22Rv1 (cell line): ENCODE measurements around the gene DLEC1.

ENCODE experiments used
- H3K27ac ChIP-seq: fragments of 450-650 bp; 2 replicates; pipeline ENCODE4 v1.5.1; 2017
- ZFX ChIP-seq: fragments of 450-650 bp; IDR thresholded peaks from 2 replicates; pipeline ENCODE4 v1.6.1; 2017; ENCODE audit warnings: antibody characterized with exemption, borderline replicate concordance
- TF ChIP-seq, protein P1 (sequence below): fragments of 450-650 bp; IDR thresholded peaks from 2 replicates; pipeline ENCODE4 v1.5.1; 2017; ENCODE audit warnings: mild to moderate bottlenecking

The DLEC1 gene

DNA sequence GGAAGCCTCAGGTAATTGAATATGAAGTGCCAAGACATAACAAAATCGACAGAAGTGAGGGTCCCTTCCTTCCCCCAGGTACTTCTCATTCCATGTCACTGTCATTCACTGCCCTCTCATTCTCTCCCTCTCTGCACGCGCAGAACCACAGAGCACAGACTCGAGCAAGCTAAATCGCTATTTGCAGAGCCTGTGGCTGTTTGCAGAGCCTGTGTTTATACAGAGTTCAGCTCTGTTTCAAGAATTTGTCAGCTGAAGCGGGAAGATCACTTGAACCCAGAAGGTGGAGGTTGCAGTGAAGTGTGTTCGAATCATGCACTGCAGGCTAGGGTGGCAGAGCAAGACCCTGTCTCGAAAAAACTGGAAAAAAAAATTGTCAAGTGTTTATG, 45.9 kb upstream of the DLEC1 start:
- TF ChIP-seq, protein P1, sequence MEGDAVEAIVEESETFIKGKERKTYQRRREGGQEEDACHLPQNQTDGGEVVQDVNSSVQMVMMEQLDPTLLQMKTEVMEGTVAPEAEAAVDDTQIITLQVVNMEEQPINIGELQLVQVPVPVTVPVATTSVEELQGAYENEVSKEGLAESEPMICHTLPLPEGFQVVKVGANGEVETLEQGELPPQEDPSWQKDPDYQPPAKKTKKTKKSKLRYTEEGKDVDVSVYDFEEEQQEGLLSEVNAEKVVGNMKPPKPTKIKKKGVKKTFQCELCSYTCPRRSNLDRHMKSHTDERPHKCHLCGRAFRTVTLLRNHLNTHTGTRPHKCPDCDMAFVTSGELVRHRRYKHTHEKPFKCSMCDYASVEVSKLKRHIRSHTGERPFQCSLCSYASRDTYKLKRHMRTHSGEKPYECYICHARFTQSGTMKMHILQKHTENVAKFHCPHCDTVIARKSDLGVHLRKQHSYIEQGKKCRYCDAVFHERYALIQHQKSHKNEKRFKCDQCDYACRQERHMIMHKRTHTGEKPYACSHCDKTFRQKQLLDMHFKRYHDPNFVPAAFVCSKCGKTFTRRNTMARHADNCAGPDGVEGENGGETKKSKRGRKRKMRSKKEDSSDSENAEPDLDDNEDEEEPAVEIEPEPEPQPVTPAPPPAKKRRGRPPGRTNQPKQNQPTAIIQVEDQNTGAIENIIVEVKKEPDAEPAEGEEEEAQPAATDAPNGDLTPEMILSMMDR = no peak
- no peak for TF ChIP-seq ZFX

DNA sequence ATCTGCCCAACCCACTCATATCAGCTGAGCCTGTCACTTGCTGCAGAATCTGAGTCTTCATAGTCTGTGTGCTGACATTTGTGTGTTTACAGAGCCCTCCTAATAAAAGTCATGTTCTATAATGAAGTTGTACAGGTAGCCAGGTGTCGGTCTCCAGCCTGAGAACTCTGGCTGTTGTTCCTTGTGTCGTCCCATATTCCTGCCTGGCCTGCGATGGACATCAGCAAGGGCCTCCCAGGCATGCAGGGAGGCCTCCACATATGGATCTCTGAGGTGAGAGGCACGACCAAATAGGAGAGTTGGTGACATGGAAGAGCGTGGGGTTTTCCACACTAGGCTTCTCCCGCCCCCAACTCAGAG, 45.6 kb upstream of the DLEC1 start:
- no peak overlapping the region for H3K27ac ChIP-seq
- TF ChIP-seq ZFX = no peak
- TF ChIP-seq, protein P1 = no peak

More for the DNA sequence above, 45.9 kb upstream of the DLEC1 start:
- H3K27ac ChIP-seq = no peak overlapping the region

DNA sequence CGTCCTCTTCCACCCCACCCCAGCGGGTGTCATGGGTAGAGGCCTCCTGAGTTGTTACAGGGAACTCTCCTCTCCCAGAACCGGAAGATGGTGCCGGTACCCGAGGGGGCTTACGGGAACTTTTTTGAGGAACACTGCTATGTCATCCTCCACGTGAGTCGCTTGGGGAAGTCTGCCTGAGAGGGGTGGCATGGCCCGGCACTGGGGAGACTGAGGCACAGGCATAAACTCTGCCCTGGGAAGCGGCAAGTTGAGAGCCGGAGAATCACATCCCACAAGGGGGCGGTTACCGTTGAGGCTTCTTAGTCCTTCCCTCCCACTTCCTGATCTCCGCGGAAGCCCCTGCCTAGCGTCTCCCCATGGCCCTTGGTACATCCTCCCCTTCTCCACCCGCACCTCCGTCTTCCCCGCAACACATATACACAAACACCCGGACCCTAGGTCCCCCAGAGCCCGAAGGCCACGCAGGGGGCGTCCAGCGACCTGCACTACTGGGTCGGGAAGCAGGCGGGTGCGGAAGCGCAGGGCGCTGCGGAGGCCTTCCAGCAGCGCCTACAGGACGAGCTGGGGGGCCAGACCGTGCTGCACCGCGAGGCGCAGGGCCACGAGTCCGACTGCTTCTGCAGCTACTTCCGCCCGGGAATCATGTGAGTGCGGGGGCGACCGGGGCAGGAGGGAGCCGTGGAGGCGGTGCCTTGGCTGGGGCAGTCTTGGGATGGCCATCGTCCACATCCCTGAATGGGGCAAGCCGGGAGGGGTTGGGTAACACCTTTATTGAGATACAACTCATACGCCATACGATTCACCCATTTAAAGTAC, 45.0 kb upstream of the DLEC1 start:
- H3K27ac ChIP-seq = no peak overlapping the region
- TF ChIP-seq ZFX = no peak
- TF ChIP-seq, protein P1 = no peak

DNA sequence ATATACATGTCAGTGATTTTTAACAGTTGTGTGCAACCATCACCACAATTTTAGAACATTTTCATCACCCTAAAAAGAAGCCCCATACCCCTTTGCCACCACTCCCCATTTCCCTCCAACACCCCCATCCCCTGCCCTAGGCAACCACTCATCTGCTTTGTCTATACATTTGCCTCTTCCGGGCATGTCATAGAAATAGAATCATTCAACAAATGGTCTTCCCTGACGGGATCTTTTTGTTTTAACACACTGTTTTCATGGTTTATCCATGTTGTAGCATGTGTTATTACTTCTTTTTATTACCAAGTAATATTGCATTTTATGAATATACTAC, 44.4 kb upstream of the DLEC1 start:
- TF ChIP-seq, protein P1 = no peak
- TF ChIP-seq ZFX = no peak
- H3K27ac ChIP-seq = no peak overlapping the region

DNA sequence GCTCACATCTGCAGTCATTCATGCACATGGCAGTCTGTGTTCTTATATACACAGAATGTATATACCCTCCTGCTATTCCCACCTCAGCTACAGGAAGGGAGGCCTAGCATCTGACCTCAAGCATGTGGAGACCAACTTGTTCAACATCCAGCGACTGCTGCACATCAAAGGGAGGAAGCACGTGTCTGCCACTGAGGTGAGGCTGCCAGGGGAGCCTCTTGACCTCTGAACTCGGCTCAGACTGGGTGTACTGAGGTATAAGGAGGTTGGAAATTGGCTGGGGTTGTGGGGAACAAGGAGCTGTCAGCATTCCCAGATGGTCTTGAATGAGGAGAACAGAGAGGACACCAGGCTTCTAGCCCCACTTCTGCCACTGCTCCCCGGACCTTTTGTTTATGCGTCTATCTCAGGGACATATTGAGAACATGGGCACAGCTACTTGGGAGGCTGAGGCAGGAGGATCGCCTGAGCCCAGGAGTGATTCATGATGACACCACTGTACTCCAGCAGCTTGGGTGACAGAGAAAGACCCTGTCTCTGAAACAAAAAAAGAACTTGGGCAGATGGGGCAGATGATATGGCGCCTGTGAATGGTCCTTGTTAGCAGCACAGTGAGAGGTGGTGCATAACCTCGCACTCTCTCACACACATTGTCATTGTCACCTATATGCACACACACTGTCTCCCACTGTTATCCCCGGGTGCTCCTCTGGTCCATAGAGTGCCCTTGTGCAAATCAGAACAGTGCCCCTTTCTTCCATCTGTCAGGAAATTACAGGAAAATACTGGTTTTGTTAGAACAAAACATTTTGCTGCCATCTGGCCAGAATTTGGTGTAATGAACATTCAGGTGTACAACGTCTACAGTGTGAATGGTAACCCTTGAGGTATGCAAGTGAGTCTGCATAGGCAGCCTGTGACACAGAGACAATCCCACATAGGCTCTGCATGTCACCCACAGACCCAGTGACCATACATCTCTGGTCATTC, 43.1 kb upstream of the DLEC1 start:
- no peak overlapping the region for H3K27ac ChIP-seq
- no peak for TF ChIP-seq ZFX

DNA sequence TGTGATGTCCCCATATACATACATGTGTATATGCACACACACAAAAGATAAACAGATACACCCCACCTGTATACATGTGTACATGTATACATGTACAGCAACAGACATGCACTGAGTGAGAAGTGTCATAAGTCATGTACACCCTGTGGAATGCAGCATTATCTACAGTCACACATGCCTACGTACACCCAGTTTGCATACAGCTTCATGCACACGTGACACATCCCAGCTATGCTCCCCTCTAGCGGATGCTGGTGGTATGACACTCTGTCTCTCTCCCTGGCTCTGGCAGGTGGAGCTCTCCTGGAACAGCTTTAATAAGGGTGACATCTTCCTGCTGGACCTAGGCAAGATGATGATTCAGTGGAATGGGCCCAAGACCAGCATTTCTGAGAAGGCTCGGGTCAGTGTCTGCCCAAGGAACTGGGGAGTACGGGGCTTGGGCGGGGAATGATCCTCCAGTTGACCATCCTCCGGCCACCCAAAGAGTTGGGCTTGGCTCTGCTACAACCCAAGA, 42.2 kb upstream of the DLEC1 start:
- no peak for TF ChIP-seq ZFX
- TF ChIP-seq, protein P1 = peak; percentile 92
- no peak overlapping the region for H3K27ac ChIP-seq

DNA sequence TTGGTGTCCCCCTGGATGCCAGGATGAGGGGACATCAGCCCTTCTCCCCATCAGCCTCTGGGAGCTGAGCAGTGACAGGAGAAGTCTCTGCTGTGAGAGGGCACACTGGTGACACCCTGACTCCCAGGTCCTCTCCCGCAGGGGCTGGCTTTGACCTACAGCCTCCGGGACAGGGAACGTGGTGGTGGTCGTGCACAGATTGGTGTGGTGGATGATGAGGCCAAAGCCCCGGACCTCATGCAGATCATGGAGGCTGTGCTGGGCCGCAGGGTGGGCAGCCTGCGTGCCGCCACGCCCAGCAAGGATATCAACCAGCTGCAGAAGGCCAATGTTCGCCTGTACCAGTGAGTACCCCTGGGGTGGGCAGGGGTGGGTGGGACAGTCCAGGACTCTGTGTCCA, 41.7 kb upstream of the DLEC1 start:
- TF ChIP-seq ZFX = no peak
- TF ChIP-seq, protein P1 = no peak
- no peak overlapping the region for H3K27ac ChIP-seq
